ENCODE results near the gene IDH3A. TPM values are rescaled to one million over a fixed set of nuclear protein-coding genes. Genes with fewer than 3 reads are reported as not detected.

IDH3A gene
- total RNA-seq, 1 experiment from 2014 or later: 115 TPM

GRCh38 chr15:78179906-78180305, 30.7 kb downstream of the IDH3A start:
- Histone ChIP-seq H3K4me1 (ENCODE audit: control insufficient read depth in 1 of 2, insufficient read depth in 2 of 2, low read length in 2 of 2) (no peaks in the 10 kb centered on the region), H3K9me2 (ENCODE audit: insufficient read depth) (no peaks in the 10 kb centered on the region), H3K79me2 (ENCODE audit: insufficient read depth, low read length) (no peaks in the 10 kb centered on the region), H3K9ac (ENCODE audit: low read length) (no peak overlapping the region), H3K9me3 (ENCODE audit: control insufficient read depth in 1 of 2, insufficient read depth in 1 of 2, low read depth in 1 of 2, low read length in 2 of 2) (no peaks in the 10 kb centered on the region), H4K20me1 (ENCODE audit: insufficient read depth) (no peaks in the 10 kb centered on the region), H3K27me3 (ENCODE audit: insufficient read depth, low read length) (no peaks in the 10 kb centered on the region), H3K36me3 (ENCODE audit: control insufficient read depth in 1 of 2, insufficient read depth in 2 of 2, low read length in 2 of 2) (no peaks in the 10 kb centered on the region), H3K27ac (ENCODE audit: low read depth, low read length) (no peak overlapping the region), H3K4me3 (replicated peaks in 1 of 2; ENCODE audit: low read depth in 1 of 2, low read length in 2 of 2) (no peak overlapping the region), H2AFZ (ENCODE audit: low read depth, low read length, poor library complexity, severe bottlenecking) (no peak overlapping the region), H3K4me2 (ENCODE audit: low read length) (no peak overlapping the region)
- intact Hi-C loops (cut with micrococcal nuclease): no loop called here
- RAD21 ChIA-PET (ENCODE audit: low non-redundant PET in 1 of 2, low total read pairs in 2 of 2, uncharacterized antibody in 2 of 2, unreplicated experiment in 2 of 2): no interaction called here
- TF ChIP-seq CBX3 (IDR thresholded peaks at IDR 0.05; ENCODE audit: low read depth) (no peak), ZFX (IDR thresholded peaks at IDR 0.05) (no peak), POLR2AphosphoS5 (IDR thresholded peaks at IDR 0.05; ENCODE audit: low read depth, low read length) (no peak), CTCF (IDR thresholded peaks at IDR 0.05 in 2 of 3, conservative IDR thresholded peaks at IDR 0.05 in 1 of 3; ENCODE audit: borderline replicate concordance in 1 of 3, insufficient read depth in 1 of 3, low read depth in 2 of 3, low read length in 2 of 3) (no peak), SRF (IDR thresholded peaks at IDR 0.05; ENCODE audit: low read depth) (no peak), ATF3 (IDR thresholded peaks at IDR 0.05) (no peak), ELF1 (IDR thresholded peaks at IDR 0.05; ENCODE audit: borderline replicate concordance, low read depth) (no peak), YY1 (IDR thresholded peaks at IDR 0.05; ENCODE audit: extremely low read depth, insufficient replicate concordance, low read depth, low read length) (no peak), JUND (IDR thresholded peaks at IDR 0.05) (no peak), SP1 (IDR thresholded peaks at IDR 0.05; ENCODE audit: low read depth) (no peak), ZNF274 (IDR thresholded peaks at IDR 0.05; ENCODE audit: low read depth, low read length) (no peak), EZH2 (IDR thresholded peaks at IDR 0.05) (no peak), SIN3A (IDR thresholded peaks at IDR 0.05; ENCODE audit: low read depth) (no peak), TCF7L2 (IDR thresholded peaks at IDR 0.05; ENCODE audit: borderline replicate concordance, extremely low read depth, insufficient read depth, insufficient read length) (no peak), EZH2phosphoT487 (IDR thresholded peaks at IDR 0.05; ENCODE audit: borderline replicate concordance) (no peak), FOSL1 (IDR thresholded peaks at IDR 0.05; ENCODE audit: low read depth) (no peak)
- DNase-seq (ENCODE audit: low read depth, low spot score) (no peak), ATAC-seq (no peak)
- CTCF ChIA-PET: interaction anchor here (4.3 kb wide), 1 partner anchor 15 kb away, joined by 27 read pairs; no protein-coding TSS in a partner anchor
- POLR2A ChIA-PET: no interaction called here
- BruUV-seq (replicated peaks): no TSS peak
